ENCODE data around the gene ABLIM2.

- no peak for TF ChIP-seq EZH2 (IDR thresholded peaks at IDR 0.05; ENCODE audit: low read depth, unreplicated experiment)
- no peak for TF ChIP-seq CTCF (conservative IDR thresholded peaks at IDR 0.05; ENCODE audit: low read depth in 2 of 2)
- TF ChIP-seq ZNF331 (CRISPR knock-in tag; IDR thresholded peaks at IDR 0.05; ENCODE audit: low read depth), result no peak
- TF ChIP-seq JUNB (IDR thresholded peaks at IDR 0.05; ENCODE audit: unreplicated experiment), result no peak
- TF ChIP-seq REST (IDR thresholded peaks at IDR 0.05; ENCODE audit: unreplicated experiment), result no peak
- TF ChIP-seq CREB1 (CRISPR knock-in tag; IDR thresholded peaks at IDR 0.05; ENCODE audit: low read depth), result no peak
- no peak for TF ChIP-seq ZNF114 (CRISPR knock-in tag; IDR thresholded peaks at IDR 0.05)
- no peak for TF ChIP-seq EZH2phosphoT487 (IDR thresholded peaks at IDR 0.05; ENCODE audit: unreplicated experiment)
- no peak for TF ChIP-seq POLR2AphosphoS5 (IDR thresholded peaks at IDR 0.05; ENCODE audit: low read depth)
- no peak for TF ChIP-seq ZNF462 (CRISPR knock-in tag; IDR thresholded peaks at IDR 0.05)
- no peak for TF ChIP-seq STAT1 (IDR thresholded peaks at IDR 0.05; ENCODE audit: unreplicated experiment)
Observed at GRCh38 chr4:8092282-8092681, 66.3 kb downstream of the ABLIM2 start.
